Stomach (tissue), 9 donors: ENCODE results near the gene ARL16. TPM values are rescaled to one million over a fixed set of nuclear protein-coding genes. Genes with fewer than 3 reads are reported as not detected.

Experiments
- DNase-seq, 2 donors: peaks; one replicate each; pipeline versions ENCODE4 v3.0.0 to v3.0.0-alpha.2; 2013 to 2019
- H3K27ac ChIP-seq, 5 donors: fragments of 200-600 bp in 4 of 5; sonication (generic) in 4 of 5; one replicate each; pipeline ENCODE4 v1.5.1; 2013 to 2019; ENCODE audit warnings: mild to moderate bottlenecking in 1 of 5, moderate library complexity in 1 of 5
- H3K27me3 ChIP-seq, 3 donors: fragments of 200-600 bp; sonication (generic); one replicate each; pipeline ENCODE4 v1.5.1; 2017 to 2019; ENCODE audit warnings: mixed run types in 1 of 3
- H3K36me3 ChIP-seq, 4 donors: fragments of 200-600 bp; sonication (generic); 1 replicate in 3 of 4; 2 replicates in 1 of 4; pipeline ENCODE4 v1.5.1; 2016 to 2019
- H3K4me1 ChIP-seq, 4 donors: fragments of 200-600 bp; sonication (generic); one replicate each; pipeline ENCODE4 v1.5.1; 2016 to 2019
- H3K4me3 ChIP-seq, 4 donors: fragments of 200-600 bp; sonication (generic) in 3 of 4; one replicate each; pipeline ENCODE4 v1.5.1; 2016 to 2019; ENCODE audit warnings: mild to moderate bottlenecking in 1 of 4
- H3K9me3 ChIP-seq, 4 donors: fragments of 200-600 bp; sonication (generic); one replicate each; pipeline ENCODE4 v1.5.1; 2016 to 2019
- EP300 ChIP-seq: sonication (generic); formaldehyde crosslinking; IDR thresholded peaks from one replicate; pipeline ENCODE4 v1.6.1; 2017; ENCODE audit warnings: antibody characterized with exemption
- POLR2A ChIP-seq, 4 donors: fragments of 450-650 bp; IDR thresholded peaks; one replicate each; pipeline ENCODE4 v1.6.1; 2016; ENCODE audit warnings: antibody characterized with exemption in 4 of 4, control low read depth in 2 of 4, mild to moderate bottlenecking in 1 of 4, moderate library complexity in 1 of 4
- POLR2AphosphoS5 ChIP-seq, 3 donors: sonication (generic); formaldehyde crosslinking; IDR thresholded peaks; one replicate each; pipeline ENCODE4 v1.6.1; 2016; ENCODE audit warnings: antibody characterized with exemption in 3 of 3
- WGBS, 5 donors: extraction: QIAGEN DNeasy Blood & Tissue Kit in 3 of 5; methylation state at CpG; one replicate each; pipeline versions ENCODE4 v1.1.5 to v1.1.7; 2013 to 2018; 5-methylcytosine and 5-hydroxymethylcytosine counted together
- intact Hi-C: fragments of 100-400 bp; cut with DNase I; formaldehyde crosslinking; loops from one replicate; pipeline ENCODE4 v1.15.1; 2023; ENCODE audit warnings: low total_unique reads
- polyA plus RNA-seq, 3 donors: library from polyadenylated mRNA; stranded (reverse); fragments of 200-250 nt; gene quantifications; one replicate each; pipeline ENCODE4 v1.2.3, GENCODE V29; 2013
- total RNA-seq, 5 donors: library from RNA; depleted of rRNA; stranded (reverse); fragments of >200 nt; gene quantifications; one replicate each; pipeline versions ENCODE4 v1.1.0 to v1.2.3, GENCODE V29; 2014 to 2016
- TF ChIP-seq, protein P1 (sequence below), 7 experiments: fragments of 450-650 bp in 4 of 7; fragments of 200-600 bp in 3 of 7; sonication (generic) in 3 of 7; IDR thresholded peaks; one replicate each; pipeline ENCODE4 v1.5.1; 2016 to 2019; ENCODE audit warnings: antibody characterized with exemption in 7 of 7, control low read depth in 2 of 7, mild to moderate bottlenecking in 1 of 7
- donor health status: healthy with polysubstance abuse.
- donor health status: Bipolar disorder and iron deficiency.
- donor health status: healthy.

ARL16 gene
- total and polyA plus RNA-seq, 8 donors = 8.1 to 109 (median 39.8) TPM

DNA sequence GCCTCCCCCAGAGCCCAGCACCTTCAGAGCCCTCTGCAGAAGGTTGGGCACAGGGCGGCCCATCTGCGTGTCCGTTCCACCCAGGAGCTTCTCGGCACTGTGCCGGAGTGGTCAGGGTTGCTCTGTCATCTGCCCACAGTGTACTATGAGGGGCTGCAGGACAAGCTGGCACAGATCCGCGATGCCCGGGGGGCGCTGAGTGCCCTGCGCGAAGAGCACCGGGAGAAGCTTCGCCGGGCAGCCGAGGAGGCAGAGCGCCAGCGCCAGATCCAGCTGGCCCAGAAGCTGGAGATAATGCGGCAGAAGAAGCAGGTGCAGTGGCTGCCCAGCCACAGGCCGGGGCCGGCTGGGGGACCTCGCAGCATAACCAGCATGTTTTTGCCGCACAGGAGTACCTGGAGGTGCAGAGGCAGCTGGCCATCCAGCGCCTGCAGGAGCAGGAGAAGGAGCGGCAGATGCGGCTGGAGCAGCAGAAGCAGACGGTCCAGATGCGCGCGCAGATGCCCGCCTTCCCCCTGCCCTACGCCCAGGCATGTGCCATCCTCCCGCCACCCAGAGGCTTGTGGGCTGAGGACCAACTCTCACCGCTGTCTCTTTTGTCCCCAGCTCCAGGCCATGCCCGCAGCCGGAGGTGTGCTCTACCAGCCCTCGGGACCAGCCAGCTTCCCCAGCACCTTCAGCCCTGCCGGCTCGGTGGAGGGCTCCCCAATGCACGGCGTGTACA lies 12.8 kb upstream of the ARL16 start:
- Histone ChIP-seq H3K27me3 (no peaks in the 10 kb centered on the region), H3K36me3 (peaks cover 86 to 100% (median 100%) of the 10 kb centered on the region in 4 donors), H3K4me1 (peaks cover 11 to 12% (median 11%) of the 10 kb centered on the region in 4 donors), H3K4me3 (no peak overlapping the region), H3K27ac (no peak overlapping the region), H3K9me3 (no peaks in the 10 kb centered on the region)
- WGBS, 5 donors = 90 to 95% (median 94%) methylated on average over 33 to 40 of the region's 40 CpGs
- DNase-seq = no peak
- intact Hi-C loops = no loop called here
- TF ChIP-seq POLR2A (IDR thresholded peaks at IDR 0.05) (no peak), EP300 (no peak)
- TF ChIP-seq, protein P1, sequence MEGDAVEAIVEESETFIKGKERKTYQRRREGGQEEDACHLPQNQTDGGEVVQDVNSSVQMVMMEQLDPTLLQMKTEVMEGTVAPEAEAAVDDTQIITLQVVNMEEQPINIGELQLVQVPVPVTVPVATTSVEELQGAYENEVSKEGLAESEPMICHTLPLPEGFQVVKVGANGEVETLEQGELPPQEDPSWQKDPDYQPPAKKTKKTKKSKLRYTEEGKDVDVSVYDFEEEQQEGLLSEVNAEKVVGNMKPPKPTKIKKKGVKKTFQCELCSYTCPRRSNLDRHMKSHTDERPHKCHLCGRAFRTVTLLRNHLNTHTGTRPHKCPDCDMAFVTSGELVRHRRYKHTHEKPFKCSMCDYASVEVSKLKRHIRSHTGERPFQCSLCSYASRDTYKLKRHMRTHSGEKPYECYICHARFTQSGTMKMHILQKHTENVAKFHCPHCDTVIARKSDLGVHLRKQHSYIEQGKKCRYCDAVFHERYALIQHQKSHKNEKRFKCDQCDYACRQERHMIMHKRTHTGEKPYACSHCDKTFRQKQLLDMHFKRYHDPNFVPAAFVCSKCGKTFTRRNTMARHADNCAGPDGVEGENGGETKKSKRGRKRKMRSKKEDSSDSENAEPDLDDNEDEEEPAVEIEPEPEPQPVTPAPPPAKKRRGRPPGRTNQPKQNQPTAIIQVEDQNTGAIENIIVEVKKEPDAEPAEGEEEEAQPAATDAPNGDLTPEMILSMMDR (IDR thresholded peaks at IDR 0.05) = no peak

DNA sequence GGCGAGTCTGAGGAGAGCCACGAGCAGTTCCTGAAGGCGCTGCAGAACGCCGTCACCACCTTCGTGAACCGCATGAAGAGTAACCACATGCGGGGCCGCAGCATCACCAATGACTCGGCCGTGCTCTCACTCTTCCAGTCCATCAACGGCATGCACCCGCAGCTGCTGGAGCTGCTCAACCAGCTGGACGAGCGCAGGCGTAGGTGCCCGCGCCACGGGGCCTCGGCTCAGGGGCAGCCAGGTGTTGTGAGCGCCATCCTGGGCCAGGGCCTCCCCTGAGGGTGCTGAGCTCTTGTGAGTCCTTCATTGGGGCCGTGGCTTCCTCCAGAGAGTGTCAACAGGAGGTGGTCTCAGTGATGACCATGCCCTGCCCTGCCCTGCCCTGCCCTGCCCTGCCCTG lies 12.2 kb upstream of the ARL16 start:
- DNase-seq = no peak
- Histone ChIP-seq H3K9me3 (no peaks in the 10 kb centered on the region), H3K4me1 (peaks cover 5 to 6% (median 6%) of the 10 kb centered on the region in 4 donors), H3K36me3 (peaks cover 86 to 100% (median 100%) of the 10 kb centered on the region in 4 donors), H3K27ac (no peak overlapping the region), H3K27me3 (no peaks in the 10 kb centered on the region), H3K4me3 (no peak overlapping the region)
- 86 to 92% (median 88%) methylated on average over 17 to 22 of the region's 22 CpGs for WGBS, 5 donors
- TF ChIP-seq EP300 = no peak
- intact Hi-C loops = no loop called here

DNA sequence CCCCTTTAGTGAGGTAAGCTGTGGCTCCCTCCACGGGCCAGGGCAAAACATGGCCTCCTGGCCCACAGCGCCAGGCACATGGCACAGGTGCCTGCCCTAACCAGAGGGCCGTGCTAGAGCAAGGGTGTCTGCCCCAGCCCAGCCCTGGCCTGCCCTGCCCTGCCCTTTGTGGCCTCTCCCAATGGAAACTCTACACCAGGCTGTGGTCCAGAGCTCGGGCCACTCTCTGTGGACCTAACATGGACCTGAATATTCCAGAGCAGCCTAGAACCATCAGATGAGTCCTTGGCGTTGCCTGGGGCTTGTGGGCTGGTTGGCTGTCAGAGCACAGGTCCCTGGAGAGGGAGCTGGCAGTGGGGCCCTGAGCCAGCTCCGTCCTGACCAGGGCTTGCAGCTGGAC lies 11.6 kb upstream of the ARL16 start:
- Histone ChIP-seq H3K9me3 (no peaks in the 10 kb centered on the region), H3K4me3 (no peak overlapping the region), H3K4me1 (peaks cover 0 to under 1% (median under 1%) of the 10 kb centered on the region in 4 donors), H3K36me3 (peaks cover 86 to 100% (median 100%) of the 10 kb centered on the region in 4 donors), H3K27me3 (no peaks in the 10 kb centered on the region), H3K27ac (no peak overlapping the region)
- 81 to 92% (median 84%) methylated on average over 4 to 6 of the region's 6 CpGs for WGBS, 5 donors
- intact Hi-C loops = no loop called here
- TF ChIP-seq POLR2A (IDR thresholded peaks at IDR 0.05) (no peak), EP300 (no peak), POLR2AphosphoS5 (IDR thresholded peaks at IDR 0.05) (no peak)
- no peak for DNase-seq

DNA sequence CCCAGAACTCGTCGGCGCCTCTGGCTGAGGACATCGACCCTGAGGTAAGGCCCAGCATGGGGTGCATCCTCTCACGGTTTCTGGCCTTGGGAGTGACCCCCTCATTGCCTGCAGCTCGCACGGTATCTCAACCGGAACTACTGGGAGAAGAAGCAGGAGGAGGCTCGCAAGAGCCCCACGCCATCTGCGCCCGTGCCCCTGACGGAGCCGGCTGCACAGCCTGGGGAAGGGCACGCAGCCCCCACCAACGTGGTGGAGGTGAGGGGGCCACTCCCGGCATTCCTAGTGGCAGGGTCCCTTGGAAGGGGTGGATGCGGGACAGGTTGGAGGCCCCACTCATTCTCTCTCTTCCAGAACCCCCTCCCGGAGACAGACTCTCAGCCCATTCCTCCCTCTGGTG lies 11.2 kb upstream of the ARL16 start:
- peaks cover 89 to 100% (median 100%) of the 10 kb centered on the region in 4 donors for H3K36me3 ChIP-seq
- intact Hi-C loops = no loop called here
- no peak for DNase-seq

DNA sequence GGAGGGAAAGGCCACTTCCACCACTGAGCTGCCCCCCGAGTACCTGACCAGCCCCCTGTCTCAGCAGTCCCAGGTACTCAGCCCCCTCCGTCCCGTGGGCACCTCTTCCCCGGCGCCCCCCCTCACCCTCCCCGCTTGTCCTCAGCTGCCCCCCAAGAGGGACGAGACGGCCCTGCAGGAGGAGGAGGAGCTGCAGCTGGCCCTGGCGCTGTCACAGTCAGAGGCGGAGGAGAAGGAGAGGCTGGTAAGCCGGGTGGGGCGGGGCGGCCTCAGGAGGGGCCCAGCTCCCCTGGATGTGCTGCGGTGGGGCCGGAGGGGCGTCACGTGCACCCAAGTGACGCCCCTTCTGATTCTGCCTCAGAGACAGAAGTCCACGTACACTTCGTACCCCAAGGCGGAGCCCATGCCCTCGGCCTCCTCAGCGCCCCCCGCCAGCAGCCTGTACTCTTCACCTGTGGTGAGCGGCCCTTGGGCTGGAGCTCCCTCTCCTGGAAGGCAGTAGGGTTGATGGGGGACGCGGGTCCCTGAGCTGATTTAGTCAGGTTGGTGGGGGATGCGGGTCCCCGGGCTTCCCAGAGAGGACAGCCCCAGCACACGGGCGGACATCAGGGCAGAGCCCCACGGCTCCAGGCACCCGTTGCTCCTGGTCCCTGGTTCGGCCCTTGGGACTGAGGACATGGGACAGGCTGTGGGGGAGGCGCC lies 10.1 kb upstream of the ARL16 start:
- Histone ChIP-seq H3K4me1 (no peaks in the 10 kb centered on the region), H3K27ac (no peak overlapping the region), H3K9me3 (no peaks in the 10 kb centered on the region), H3K4me3 (no peak overlapping the region), H3K27me3 (no peaks in the 10 kb centered on the region), H3K36me3 (peaks cover 99 to 100% (median 100%) of the 10 kb centered on the region in 4 donors)
- TF ChIP-seq POLR2A (IDR thresholded peaks at IDR 0.05) (no peak), POLR2AphosphoS5 (IDR thresholded peaks at IDR 0.05) (no peak), EP300 (no peak)
- TF ChIP-seq, protein P1 (IDR thresholded peaks at IDR 0.05) = no peak
- intact Hi-C loops = no loop called here
- 84 to 91% (median 88%) methylated on average over 19 to 35 of the region's 35 CpGs for WGBS, 5 donors
- DNase-seq = no peak

More for the DNA sequence above, 11.2 kb upstream of the ARL16 start:
- Histone ChIP-seq H3K9me3 (no peaks in the 10 kb centered on the region), H3K27me3 (no peaks in the 10 kb centered on the region), H3K27ac (no peak overlapping the region), H3K4me3 (no peak overlapping the region), H3K4me1 (no peaks in the 10 kb centered on the region)
- WGBS, 5 donors = 90 to 97% (median 94%) methylated on average over 7 to 19 of the region's 19 CpGs
- TF ChIP-seq POLR2A (IDR thresholded peaks at IDR 0.05) = no peak
- no peak for TF ChIP-seq EP300
- TF ChIP-seq, protein P1 (IDR thresholded peaks at IDR 0.05) = no peak
